ENCODE results near the gene RNF25. TPM values are rescaled to one million over a fixed set of nuclear protein-coding genes. Genes with fewer than 3 reads are reported as not detected.

The RNF25 gene
- total and polyA plus RNA-seq, 2 of the 8 experiments (the other 6 are each of a cell fraction or from before 2014, with no cell fraction given): 19.6 to 29.6 TPM

DNA sequence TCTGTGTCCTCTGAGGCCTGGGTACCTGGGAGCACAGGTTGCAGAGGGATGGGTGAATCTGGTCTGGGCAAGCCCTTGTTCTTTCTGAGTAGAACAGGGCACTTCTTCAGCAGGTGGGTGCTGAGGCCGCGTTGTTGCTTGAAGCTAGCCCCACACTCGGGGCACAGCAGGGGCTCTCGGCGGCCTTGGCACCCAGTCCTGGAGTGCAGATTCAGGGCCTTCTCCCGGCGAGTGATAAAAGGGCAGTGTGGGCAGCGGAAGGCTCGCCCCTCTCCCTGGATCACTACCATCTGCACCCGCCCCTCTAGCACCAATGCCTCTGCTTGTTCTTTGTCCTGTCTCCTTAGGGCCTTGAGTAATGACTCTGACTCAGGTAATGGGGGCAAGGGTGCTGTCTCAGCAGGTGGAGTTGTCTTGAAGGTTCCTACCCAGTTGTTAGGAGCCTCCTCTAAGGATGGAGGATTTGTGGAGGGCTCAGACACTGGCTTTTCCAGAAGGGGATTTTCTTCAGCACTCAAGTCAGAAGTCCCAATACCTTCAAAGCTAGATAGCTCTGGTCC, 28.0 kb downstream of the RNF25 start (continued):
- no peak for TF ChIP-seq BCL11A (IDR thresholded peaks at IDR 0.05; ENCODE audit: low read depth in 2 of 2, low read length in 2 of 2)
- TF ChIP-seq FOSL1 (IDR thresholded peaks at IDR 0.05; ENCODE audit: insufficient read depth, low read depth, low read length): no peak

Measured in H1 (cell line).